Activated T-helper 2 cell treated with anti-CD3 and anti-CD28 coated beads, Interferon-gamma antibody, Interleukin-2, Interleukin-4, amounts not matched to agents 10 μg/mL and 5 μg/mL and 100 μg/mL, durations not matched to agents 14 hours and 24 hours and 36 hours (primary cell): ENCODE measurements around the gene LIM2. TPM values are rescaled to one million over a fixed set of nuclear protein-coding genes. Genes with fewer than 3 reads are reported as not detected.
A peak's percentile ranks its signal among the peaks of the same experiment; 100 is the strongest.

Experiments
- DNase-seq: peaks from one replicate; pipeline ENCODE4 v3.0.0; 2021; ENCODE audit warnings: low spot score
- H3K27ac Mint-ChIP-seq: one replicate; pipeline ENCODE4 v1.8.0; 2021; ENCODE audit warnings: mixed read lengths
- H3K27me3 Mint-ChIP-seq: one replicate; pipeline ENCODE4 v1.8.0; 2021; ENCODE audit warnings: low read depth, mixed read lengths
- H3K36me3 Mint-ChIP-seq: one replicate; pipeline ENCODE4 v1.8.0; 2021; ENCODE audit warnings: low read depth, mixed read lengths
- H3K4me1 Mint-ChIP-seq: one replicate; pipeline ENCODE4 v1.8.0; 2021; ENCODE audit warnings: low read depth, mixed read lengths
- H3K4me3 Mint-ChIP-seq: one replicate; pipeline ENCODE4 v1.8.0; 2021; ENCODE audit warnings: low read depth, mild to moderate bottlenecking, moderate library complexity, mixed read lengths
- H3K9me3 Mint-ChIP-seq: one replicate; pipeline ENCODE4 v1.8.0; 2021; ENCODE audit warnings: mixed read lengths
- intact Hi-C: fragments of 100-400 bp; cut with micrococcal nuclease; formaldehyde crosslinking; loops from one replicate; pipeline ENCODE4 v1.15.1; 2023
- total RNA-seq: library from RNA; stranded (reverse); gene quantifications from 2 replicates; pipeline ENCODE4 v1.2.3, GENCODE V29; 2022

The LIM2 gene
- total RNA-seq, 1 donor from 2014 or later, result not detected

DNA sequence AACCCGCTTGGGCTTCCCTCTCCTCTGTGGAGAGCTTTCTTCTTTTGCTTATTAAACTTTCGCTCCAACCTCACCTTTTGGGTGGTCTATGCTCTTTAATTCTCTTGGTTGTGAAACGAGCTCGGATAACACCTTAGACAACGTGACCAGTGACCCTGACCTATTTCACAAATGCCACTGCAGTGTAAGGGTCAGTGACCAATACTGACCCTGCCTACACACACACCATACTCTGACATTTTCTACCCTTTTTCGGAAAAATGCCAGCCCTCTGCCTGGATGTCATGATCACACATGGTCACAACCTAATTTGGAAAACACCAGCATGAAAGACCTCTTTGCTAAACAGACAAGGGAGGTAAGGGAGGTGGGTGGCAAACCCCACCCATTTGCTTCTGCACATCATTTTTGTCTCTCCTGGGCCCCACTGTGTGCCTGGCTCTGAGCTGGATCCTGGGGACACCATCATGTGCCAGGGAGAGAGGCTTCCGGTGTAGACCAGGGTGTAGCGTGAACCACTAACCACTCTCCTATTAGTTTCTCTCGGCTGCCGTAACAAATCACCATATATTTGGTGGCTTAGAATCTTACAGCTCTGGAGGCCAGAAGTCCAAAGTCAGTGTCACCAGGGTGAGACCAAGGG is 31.5 kb downstream of the LIM2 start:
- Mint-ChIP-seq H3K4me3 (no peak overlapping the region), H3K27me3 (no peaks in the 10 kb centered on the region), H3K27ac (peak overlapping the region; percentile 67), H3K4me1 (peaks cover 43% of the 10 kb centered on the region), H3K9me3 (no peaks in the 10 kb centered on the region), H3K36me3 (peaks cover 62% of the 10 kb centered on the region)
- intact Hi-C loops, result no loop called here
- DNase-seq, result no peak

DNA sequence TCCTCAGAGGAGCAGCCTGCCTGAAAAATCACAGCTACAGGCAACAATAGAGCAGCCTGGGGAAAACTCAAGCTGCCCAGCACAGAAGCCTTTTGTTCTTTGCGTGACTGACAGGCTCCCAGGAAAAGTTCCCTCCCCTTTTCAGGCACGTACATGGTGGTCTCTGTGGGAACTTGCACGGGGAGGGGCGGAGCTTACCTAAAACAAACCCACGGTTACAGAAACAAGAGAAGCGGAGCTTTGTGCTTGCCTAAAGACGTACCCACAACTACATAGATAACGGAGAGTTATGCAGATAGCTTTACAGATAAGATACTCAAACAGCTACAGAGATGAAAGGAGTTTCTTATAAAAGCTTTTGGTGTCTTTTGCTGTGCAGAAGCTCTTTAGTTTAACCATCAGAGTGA is 33.0 kb downstream of the LIM2 start:
- intact Hi-C loops, result loop anchor here (2.0 kb wide), 1 partner anchor 16 kb away; no protein-coding TSS in a partner anchor
- Mint-ChIP-seq H3K36me3 (peaks cover 71% of the 10 kb centered on the region), H3K27ac (peak overlapping the region; percentile 94), H3K9me3 (no peaks in the 10 kb centered on the region), H3K4me1 (peaks cover 40% of the 10 kb centered on the region), H3K4me3 (peak overlapping the region; percentile 65), H3K27me3 (no peaks in the 10 kb centered on the region)
- peak; percentile 65 for DNase-seq

DNA sequence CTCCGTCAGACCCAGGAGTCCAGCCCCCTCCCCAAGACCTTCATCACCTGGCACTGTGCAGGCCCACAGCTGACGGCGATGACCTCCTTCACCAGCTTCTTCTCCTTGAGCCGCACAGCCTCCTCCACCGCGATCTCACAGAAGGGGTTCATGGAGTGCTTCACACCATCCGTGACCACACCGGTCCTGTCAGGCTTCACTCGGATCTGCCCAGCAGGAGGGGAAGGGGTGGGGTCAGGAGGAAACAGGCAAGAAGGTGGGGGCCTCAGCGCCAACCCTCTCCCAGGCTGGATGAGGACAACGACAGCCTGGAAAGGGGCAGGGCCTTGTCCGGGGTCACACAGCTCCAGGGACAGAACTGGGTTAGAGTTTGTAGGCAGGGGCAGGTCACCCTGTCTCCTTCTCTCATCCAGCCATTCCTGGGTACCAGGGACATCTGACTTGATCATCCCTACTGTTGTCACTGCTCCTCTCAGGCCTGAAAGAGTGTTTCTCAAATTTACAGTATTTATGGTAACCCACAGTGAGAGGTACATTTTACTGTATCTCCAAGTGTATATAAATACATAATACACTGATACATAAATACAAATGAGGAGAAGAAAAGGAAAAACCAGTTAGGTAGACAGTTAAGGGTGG is 33.6 kb downstream of the LIM2 start:
- intact Hi-C loops, result loop anchor here (2.0 kb wide), 1 partner anchor 15 kb away; no protein-coding TSS in a partner anchor
- Mint-ChIP-seq H3K27me3 (no peaks in the 10 kb centered on the region), H3K4me3 (peak overlapping the region; percentile 18), H3K27ac (peak overlapping the region; percentile 94), H3K4me1 (peaks cover 36% of the 10 kb centered on the region), H3K9me3 (no peaks in the 10 kb centered on the region), H3K36me3 (peaks cover 67% of the 10 kb centered on the region)
- no peak for DNase-seq

DNA sequence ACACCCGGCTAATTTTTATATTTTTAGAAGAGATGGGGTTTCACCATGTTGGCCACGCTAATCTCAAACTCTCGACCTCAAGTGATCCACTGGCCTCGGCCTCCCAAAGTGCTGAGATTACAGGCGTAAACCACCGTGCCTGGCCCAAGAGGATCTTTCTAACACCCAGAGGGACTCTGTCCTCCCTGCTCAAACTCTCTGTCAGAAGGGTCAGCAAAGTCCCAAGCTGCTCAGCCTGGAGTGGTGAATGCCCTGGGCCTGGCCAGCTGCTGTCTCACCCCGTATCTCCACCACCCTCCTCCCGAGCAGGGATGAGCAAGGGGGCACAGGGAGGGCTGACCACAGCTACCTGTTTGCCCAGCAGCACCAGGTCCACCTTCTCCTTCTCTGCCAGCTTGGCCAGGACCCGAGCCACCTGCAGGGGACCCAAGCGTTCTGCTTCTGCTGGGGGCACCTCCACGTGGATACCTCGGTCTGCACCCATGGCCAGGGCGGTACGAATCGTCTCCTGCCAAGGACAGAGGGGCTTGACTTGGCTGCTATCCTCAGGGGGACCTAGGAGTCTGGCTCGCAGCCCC is 34.9 kb downstream of the LIM2 start:
- Mint-ChIP-seq H3K4me1 (peaks cover 31% of the 10 kb centered on the region), H3K4me3 (no peak overlapping the region), H3K9me3 (no peaks in the 10 kb centered on the region), H3K27me3 (no peaks in the 10 kb centered on the region), H3K36me3 (peaks cover 58% of the 10 kb centered on the region), H3K27ac (no peak overlapping the region)
- no peak for DNase-seq
- intact Hi-C loops, result no loop called here

DNA sequence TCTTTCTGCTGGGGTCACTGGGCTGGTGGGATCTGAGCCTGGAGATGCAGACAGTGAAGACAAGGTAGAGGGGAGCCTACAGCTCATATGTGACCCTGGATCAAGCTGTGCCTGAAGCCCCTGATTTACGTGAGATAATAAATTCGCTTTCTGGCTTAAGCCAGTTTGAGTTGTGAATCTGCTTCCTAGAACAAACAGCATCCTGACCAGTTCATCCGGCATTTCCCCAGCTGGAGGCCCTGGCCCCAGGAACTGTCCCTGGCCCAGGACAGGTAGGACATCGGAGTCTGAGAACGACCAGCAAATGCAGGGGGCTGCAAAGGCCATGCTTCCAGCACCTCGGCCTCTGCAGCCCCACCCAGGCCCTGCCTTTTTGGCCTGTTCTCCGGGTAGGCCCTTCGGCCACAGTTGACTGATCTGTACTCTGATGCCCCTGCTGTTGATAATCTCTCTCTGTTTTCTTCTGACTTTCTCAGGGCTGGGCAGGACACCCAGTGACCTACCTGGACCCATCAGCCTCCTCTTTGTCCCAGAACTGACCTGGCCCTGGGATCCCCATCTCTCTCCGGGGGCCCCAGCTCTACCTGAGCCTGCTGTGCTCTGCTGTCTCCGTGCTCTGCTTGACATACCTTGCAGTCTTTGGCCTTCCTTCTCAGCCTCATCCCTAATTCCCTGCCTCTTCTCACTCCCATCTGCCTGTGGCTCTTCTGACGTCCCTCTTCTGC is 36.3 kb downstream of the LIM2 start:
- H3K36me3 Mint-ChIP-seq, result peaks cover 59% of the 10 kb centered on the region
- H3K27ac Mint-ChIP-seq, result no peak overlapping the region
- H3K4me1 Mint-ChIP-seq, result peaks cover 22% of the 10 kb centered on the region
- H3K27me3 Mint-ChIP-seq, result no peaks in the 10 kb centered on the region
- DNase-seq, result no peak
- no peaks in the 10 kb centered on the region for H3K9me3 Mint-ChIP-seq
- intact Hi-C loops, result no loop called here
- no peak overlapping the region for H3K4me3 Mint-ChIP-seq

DNA sequence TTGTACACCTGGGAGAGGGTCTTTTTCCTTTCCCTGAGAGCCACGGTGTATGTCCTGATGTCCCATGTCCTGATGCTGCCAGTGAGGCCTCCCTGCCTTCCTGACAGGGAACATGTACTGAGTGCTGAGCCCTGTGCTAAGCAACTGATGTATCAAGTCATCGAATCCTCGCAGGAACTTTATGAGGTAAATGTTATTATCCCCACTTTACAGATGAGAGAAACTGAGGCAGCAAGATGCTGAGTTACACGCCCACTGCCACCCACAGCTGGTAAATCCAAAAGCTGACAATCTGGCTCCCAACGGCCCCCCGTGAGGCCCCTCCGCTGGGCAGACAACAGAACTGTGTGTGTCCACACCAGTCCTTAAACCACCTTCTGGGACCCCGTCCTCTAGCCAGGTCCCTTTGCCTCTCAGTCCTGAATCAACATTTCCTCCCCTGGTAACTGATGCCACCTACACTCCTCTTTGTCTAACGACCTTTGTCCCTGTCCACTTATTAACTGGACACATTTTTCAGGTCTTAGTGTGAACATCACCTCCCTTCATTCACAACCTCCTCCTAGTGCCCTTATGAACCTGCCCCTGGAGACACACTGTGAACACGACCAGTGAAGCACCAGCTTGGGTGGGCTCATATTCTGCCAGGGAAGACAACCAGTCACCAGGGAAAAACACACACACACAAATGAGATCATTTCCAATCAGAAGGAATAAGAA is 40.4 kb downstream of the LIM2 start:
- Mint-ChIP-seq H3K4me1 (peaks cover 7% of the 10 kb centered on the region), H3K27me3 (no peaks in the 10 kb centered on the region), H3K27ac (no peak overlapping the region), H3K4me3 (no peak overlapping the region), H3K9me3 (no peaks in the 10 kb centered on the region), H3K36me3 (peaks cover 57% of the 10 kb centered on the region)
- DNase-seq, result no peak
- intact Hi-C loops, result no loop called here

DNA sequence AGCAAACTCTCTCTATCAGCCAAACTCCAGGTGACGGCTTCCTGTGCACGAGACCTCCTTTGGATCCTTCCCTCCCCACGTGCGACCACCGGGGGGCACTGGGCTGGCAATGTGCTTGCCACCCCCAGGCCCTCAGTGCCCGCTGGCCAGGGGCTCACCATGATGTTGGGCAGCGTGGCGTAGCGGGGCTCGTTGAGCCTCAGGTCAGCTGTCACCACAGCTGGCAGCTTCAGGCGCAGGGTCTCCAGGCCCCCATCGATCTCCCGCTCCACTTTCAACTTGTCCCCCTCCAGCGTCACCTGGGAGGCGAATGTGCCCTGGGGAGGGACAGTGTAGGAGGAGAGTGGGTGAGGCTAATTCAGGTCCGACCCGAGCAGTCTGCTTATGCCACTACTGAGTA is 41.0 kb downstream of the LIM2 start:
- intact Hi-C loops, result no loop called here
- H3K27ac Mint-ChIP-seq, result no peak overlapping the region
- DNase-seq, result no peak
- no peaks in the 10 kb centered on the region for H3K9me3 Mint-ChIP-seq
- no peaks in the 10 kb centered on the region for H3K27me3 Mint-ChIP-seq
- no peak overlapping the region for H3K4me3 Mint-ChIP-seq
- peaks cover 9% of the 10 kb centered on the region for H3K4me1 Mint-ChIP-seq
- H3K36me3 Mint-ChIP-seq, result peaks cover 50% of the 10 kb centered on the region

DNA sequence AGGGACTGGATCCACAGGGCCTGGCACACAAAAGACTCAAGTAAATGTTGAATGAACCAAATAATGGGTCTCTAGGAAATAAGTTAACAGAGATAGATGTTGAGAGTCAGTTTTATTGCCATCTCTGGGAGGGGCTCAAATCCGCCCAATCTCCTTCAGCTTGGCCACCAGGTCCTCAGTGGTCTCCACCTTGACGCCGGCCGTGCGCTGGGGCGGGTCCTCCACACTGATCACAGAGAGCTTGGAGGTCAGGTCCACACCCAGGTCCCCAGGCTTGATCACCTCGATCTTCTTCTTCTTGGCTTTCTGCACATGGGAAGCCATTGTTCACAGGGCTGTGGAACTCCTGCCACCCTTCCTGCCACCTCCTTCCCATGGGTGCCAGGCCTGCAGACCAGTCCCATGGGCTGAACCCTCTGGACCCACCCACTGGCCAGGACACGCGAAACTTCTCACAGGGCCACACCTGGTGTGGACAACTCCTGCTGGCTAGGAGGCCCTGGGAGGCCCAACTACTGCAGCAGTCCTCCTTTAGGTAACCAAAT is 42.6 kb downstream of the LIM2 start:
- H3K27ac Mint-ChIP-seq, result no peak overlapping the region
- DNase-seq, result no peak

DNA sequence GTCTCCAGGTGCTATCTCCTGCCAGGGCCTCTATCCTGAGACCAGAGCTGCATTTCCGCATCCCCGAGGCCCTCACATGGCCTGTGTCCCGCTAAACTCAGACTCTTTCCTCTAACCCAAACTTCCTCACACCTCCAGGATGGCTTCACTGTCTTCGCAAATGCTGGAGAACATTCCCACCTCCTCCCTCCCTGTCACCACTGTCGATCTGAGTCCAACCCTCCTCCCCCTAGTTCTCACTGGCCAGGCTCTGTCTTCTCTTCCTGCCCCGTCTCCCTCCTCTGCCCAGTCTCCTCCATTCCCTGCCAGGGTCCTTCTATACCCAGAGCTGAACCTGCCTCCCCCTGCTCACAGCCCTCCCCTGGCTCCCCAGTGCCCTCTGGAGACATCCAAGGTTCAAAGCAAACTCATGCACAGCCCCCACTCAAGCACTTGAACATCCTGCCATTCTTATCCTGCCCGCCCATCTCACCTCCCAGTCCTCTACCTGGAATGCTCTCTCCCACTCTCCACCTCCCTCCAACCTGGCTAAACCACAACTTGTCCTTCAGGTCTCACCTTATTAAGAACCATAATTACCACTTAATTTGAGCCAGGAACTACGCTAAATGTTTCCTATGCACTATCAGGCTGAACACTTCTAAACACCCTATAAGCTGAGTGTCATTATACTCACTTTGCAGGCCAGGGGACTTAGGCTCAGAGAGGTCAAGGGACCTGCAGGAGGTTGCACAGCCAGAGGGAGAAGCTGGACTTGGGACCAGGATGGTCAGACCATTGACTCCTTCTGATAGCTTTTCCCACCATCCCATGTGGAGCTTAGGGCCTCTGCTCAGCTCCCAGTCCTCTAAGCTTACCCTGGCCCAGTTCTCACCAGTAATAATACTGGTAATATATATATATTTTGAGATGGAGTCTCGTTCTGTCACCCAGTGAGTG is 44.9 kb downstream of the LIM2 start:
- peaks cover 2% of the 10 kb centered on the region for H3K27me3 Mint-ChIP-seq
- no peak for DNase-seq
- peaks cover 23% of the 10 kb centered on the region for H3K4me1 Mint-ChIP-seq
- H3K27ac Mint-ChIP-seq, result peak overlapping the region; percentile 64
- H3K36me3 Mint-ChIP-seq, result peaks cover 28% of the 10 kb centered on the region
- no peaks in the 10 kb centered on the region for H3K9me3 Mint-ChIP-seq
- H3K4me3 Mint-ChIP-seq, result peak overlapping the region; percentile 63
- intact Hi-C loops, result no loop called here

More for the DNA sequence above, 42.6 kb downstream of the LIM2 start:
- peaks cover 2% of the 10 kb centered on the region for H3K27me3 Mint-ChIP-seq
- H3K4me3 Mint-ChIP-seq, result no peak overlapping the region
- peaks cover 15% of the 10 kb centered on the region for H3K4me1 Mint-ChIP-seq
- H3K36me3 Mint-ChIP-seq, result peaks cover 34% of the 10 kb centered on the region
- intact Hi-C loops, result no loop called here
- H3K9me3 Mint-ChIP-seq, result no peaks in the 10 kb centered on the region

DNA sequence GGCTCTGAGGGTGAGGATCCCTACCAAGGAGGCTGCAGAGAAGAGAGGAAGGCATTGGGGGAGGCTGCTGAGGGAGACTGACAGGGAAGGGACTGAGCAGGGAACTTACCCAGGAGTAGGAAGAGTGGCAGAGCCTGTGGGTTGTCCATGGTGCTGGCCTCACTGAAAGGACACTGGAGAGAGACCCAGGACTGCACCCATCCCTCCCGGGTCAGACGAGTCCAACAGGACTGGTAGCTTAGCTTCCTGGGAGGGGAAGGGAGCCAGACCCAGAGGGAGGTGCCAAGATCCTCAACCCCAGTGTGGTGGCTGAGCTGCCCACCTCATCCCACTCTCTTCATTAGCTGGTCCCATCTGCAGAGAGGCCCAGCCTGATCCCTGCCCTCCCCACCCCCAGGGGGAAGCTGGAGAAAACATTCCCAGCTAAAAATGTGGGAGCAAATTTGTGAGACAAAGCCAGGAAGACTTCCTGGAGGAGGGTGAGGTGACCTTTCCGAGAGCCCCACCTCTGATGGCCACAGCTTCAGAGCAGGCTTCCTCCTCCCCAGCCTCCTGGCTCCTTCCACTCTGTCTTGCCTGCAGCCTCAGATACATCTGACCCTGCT is 45.7 kb downstream of the LIM2 start, which contains the start of gene VSIG10L:
TSS of gene VSIG10L (minus strand) at position 164 of the 605 bp plus-strand sequence. CDS start at position 149, 15 bp downstream.
- peaks cover 2% of the 10 kb centered on the region for H3K27me3 Mint-ChIP-seq
- intact Hi-C loops, result no loop called here
- H3K4me1 Mint-ChIP-seq, result peaks cover 23% of the 10 kb centered on the region
- peaks cover 24% of the 10 kb centered on the region for H3K36me3 Mint-ChIP-seq
- H3K27ac Mint-ChIP-seq, result peak within 1 kb of the TSS; percentile 64
- no peaks in the 10 kb centered on the region for H3K9me3 Mint-ChIP-seq
- H3K4me3 Mint-ChIP-seq, result peak within 1 kb of the TSS; percentile 82
- DNase-seq, result no peak

DNA sequence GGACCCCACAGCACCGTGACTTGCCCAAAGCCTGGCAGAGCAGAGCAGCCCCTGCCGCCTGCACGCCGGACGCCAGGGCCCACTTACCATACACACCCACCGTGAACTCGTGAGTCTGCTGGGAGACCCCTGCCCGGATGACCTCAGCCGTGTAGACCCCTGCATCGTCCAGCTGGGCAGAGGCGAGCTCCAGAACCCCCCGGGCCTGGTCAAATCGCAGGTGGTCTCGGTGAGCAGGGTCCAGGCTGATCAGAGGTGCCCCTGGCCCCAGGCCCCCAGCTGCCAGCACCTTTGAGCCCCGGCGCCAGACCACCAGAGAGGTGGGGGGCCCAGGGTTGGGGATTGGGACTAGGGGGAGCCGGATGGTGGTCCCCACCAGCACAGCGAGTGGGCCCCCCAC is 46.7 kb downstream of the LIM2 start:
- peaks cover 2% of the 10 kb centered on the region for H3K27me3 Mint-ChIP-seq
- peak overlapping the region; percentile 42 for H3K27ac Mint-ChIP-seq
- H3K9me3 Mint-ChIP-seq, result no peaks in the 10 kb centered on the region
- intact Hi-C loops, result no loop called here
- no peak for DNase-seq
- peaks cover 17% of the 10 kb centered on the region for H3K36me3 Mint-ChIP-seq
- peaks cover 23% of the 10 kb centered on the region for H3K4me1 Mint-ChIP-seq
- peak overlapping the region; percentile 82 for H3K4me3 Mint-ChIP-seq
